Spinal cord (tissue), 10 donors: ENCODE measurements around the gene DUS4L. TPM values are rescaled to one million over a fixed set of nuclear protein-coding genes. Genes with fewer than 3 reads are reported as not detected.

Experiments
- DNase-seq, 6 donors: peaks; one replicate each; pipeline versions ENCODE4 v3.0.0 to v3.0.0-alpha.2; 2013 to 2015; ENCODE audit warnings: low spot score in 6 of 6, low read depth in 4 of 6
- H3K27ac ChIP-seq: one replicate; pipeline ENCODE4 v1.5.1; 2013; ENCODE audit warnings: low read depth, low read length, control low read depth
- H3K27me3 ChIP-seq: one replicate; pipeline ENCODE4 v1.6.1; 2013; ENCODE audit warnings: low read length; ENCODE audit not compliant: control insufficient read depth, insufficient read depth
- H3K36me3 ChIP-seq: one replicate; pipeline ENCODE4 v1.6.1; 2013; ENCODE audit warnings: low read length; ENCODE audit not compliant: control insufficient read depth, insufficient read depth
- H3K4me1 ChIP-seq: one replicate; pipeline ENCODE4 v1.6.1; 2013; ENCODE audit warnings: low read length; ENCODE audit not compliant: control insufficient read depth, insufficient read depth
- H3K4me3 ChIP-seq: one replicate; pipeline ENCODE4 v1.5.1; 2013; ENCODE audit warnings: low read depth, low read length, control low read depth
- H3K9me3 ChIP-seq: one replicate; pipeline ENCODE4 v1.6.1; 2013; ENCODE audit warnings: low read length; ENCODE audit not compliant: control insufficient read depth, insufficient read depth
- WGBS: methylation state at CpG from one replicate; pipeline ENCODE4 v1.1.5; 2013; ENCODE audit warnings: missing lambda C conversion rate; ENCODE audit not compliant: insufficient coverage; 5-methylcytosine and 5-hydroxymethylcytosine counted together
- polyA plus RNA-seq, 2 donors: library from polyadenylated mRNA; unstranded; fragments of 120-200 nt; gene quantifications; one replicate each; pipeline ENCODE4 v1.2.1, GENCODE V29; 2013; ENCODE audit not compliant: insufficient read length in 2 of 2
- total RNA-seq, 2 donors: library from RNA; depleted of rRNA in 1 of 2; stranded (reverse); fragments of 120-200 nt in 1 of 2; fragments of >200 nt in 1 of 2; gene quantifications; one replicate each; pipeline versions ENCODE4 v1.2.3 to v1.2.4, GENCODE V29; 2013 to 2014
- donor health status: healthy.

The DUS4L gene
- total and polyA plus RNA-seq, 4 donors, result 11.1 to 16.3 (median 15.5) TPM

DNA sequence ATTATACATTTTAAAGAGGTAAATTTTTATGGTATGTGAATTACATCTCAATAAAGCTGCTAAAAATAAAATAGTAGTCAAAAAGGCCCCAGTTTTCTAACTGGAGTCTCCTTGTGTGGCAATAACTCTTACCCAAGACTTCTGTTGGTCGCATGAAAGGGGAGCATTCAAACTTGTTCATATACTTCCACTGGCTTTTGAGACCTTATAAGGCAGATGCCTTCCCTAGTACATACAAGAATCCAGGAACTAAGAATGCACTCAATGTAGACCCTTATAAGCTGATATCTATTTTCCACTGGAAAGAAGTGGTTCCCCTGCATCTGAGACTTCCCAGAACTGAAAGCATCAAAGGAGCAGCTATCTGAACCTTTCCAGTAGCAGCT is 29.2 kb downstream of the DUS4L start:
- 91% methylated on average over 1 of the region's 1 CpG for WGBS
- DNase-seq, result no peak
- Histone ChIP-seq H3K27me3 (no peaks in the 10 kb centered on the region), H3K4me3 (no peak overlapping the region), H3K4me1 (no peaks in the 10 kb centered on the region), H3K36me3 (peaks cover 3% of the 10 kb centered on the region), H3K9me3 (no peaks in the 10 kb centered on the region), H3K27ac (no peak overlapping the region)

DNA sequence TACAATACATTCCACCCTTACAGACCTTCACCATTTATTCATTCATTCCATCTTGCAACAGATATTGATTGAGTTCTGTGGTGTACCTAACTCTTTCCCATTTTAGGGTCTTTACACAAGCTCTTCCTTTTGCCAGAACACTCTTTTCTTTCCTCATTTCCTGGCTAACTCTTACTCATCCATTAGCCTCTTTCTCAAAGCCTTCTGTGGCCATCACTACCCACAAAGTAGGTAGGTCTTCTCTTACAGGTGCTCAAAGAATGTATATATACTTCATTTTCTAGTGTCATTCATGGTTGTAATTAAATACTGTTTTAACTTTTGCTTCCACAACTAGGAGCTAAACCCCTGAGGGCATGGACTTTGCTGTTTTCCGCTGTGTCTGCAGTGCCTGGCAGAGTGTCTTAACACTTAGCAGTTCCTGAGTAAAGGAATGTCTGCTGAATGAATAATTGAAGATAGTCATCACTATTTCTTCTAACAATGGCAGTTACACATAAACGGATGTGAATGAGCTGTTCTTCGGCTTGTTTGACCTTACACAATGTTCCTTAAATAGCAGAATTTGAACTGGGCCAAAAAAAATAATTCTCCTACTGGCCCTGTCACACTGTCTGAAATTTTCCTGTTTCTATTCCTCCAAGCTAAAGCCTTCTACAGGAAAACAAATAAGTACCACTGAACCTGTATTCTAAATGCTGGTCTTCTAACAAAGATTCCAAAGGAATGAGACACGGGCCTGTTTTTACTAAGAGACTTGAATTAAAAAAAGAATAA is 31.4 kb downstream of the DUS4L start:
- H3K27ac ChIP-seq, result no peak overlapping the region
- no peaks in the 10 kb centered on the region for H3K4me1 ChIP-seq
- H3K27me3 ChIP-seq, result no peaks in the 10 kb centered on the region
- no peaks in the 10 kb centered on the region for H3K9me3 ChIP-seq
- peak in 1 of 6 donors; percentile 20 for DNase-seq
- 33% methylated on average over 1 of the region's 4 CpGs for WGBS
- peaks cover 3% of the 10 kb centered on the region for H3K36me3 ChIP-seq
- H3K4me3 ChIP-seq, result no peak overlapping the region

DNA sequence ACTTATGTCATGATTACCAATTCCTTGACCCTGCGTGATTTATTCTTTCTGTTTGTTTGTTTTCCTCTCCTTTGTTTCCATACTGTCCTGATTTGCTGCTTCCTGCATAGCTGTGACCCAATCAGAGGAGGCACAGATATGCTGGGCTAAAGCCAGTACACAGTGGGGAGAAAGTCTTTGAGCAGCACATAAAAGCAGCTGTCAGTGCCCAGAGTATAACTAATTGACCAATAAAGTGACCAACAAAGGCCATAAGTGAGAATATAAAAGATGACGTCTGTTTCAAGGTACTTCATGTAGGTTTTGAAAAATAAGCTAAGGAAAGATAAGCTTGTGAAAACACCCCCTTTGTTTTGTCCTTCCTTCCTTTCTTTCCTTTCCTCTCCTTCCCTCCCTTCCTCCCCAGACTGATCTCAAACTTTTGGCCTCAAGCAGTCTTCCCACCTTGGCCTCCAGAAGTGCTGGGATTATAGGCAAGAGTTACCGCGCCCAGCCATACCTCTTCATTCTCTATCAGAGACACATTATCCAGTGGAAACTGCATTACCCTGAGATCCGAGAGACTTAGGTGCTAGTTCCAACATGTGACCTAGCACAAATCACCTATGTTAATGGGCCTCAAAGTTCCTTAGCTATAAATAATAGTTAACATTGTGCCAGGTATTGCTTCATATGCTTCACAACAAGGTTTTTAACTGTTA is 33.3 kb downstream of the DUS4L start:
- peaks cover 3% of the 10 kb centered on the region for H3K36me3 ChIP-seq
- no CpG with 5 or more reads among the region's 5 CpGs for WGBS
- no peak overlapping the region for H3K27ac ChIP-seq
- H3K4me1 ChIP-seq, result no peaks in the 10 kb centered on the region
- peak in 2 of 6 donors; percentile 10 to 16 for DNase-seq
- no peak overlapping the region for H3K4me3 ChIP-seq
- H3K27me3 ChIP-seq, result no peaks in the 10 kb centered on the region
- H3K9me3 ChIP-seq, result no peaks in the 10 kb centered on the region

DNA sequence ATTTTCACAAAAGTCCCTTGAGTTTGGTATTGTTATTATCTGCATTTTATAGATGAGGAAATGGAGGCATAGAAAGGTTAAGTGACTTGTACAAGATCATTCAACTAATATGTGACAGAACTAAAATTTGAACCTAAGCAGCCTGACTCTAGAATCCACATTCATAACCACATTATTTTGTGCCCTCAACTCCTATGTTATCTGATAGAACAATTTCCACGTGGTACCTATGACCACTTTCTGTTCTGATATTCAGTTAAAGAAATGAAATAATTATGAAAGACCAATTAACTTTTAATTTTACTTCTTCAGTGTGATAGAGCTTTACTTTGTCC is 33.8 kb downstream of the DUS4L start:
- Histone ChIP-seq H3K9me3 (no peaks in the 10 kb centered on the region), H3K36me3 (peaks cover 3% of the 10 kb centered on the region), H3K4me1 (no peaks in the 10 kb centered on the region), H3K4me3 (no peak overlapping the region), H3K27ac (no peak overlapping the region), H3K27me3 (no peaks in the 10 kb centered on the region)
- no peak for DNase-seq
- WGBS, result no CpG with 5 or more reads among the region's 1 CpG

DNA sequence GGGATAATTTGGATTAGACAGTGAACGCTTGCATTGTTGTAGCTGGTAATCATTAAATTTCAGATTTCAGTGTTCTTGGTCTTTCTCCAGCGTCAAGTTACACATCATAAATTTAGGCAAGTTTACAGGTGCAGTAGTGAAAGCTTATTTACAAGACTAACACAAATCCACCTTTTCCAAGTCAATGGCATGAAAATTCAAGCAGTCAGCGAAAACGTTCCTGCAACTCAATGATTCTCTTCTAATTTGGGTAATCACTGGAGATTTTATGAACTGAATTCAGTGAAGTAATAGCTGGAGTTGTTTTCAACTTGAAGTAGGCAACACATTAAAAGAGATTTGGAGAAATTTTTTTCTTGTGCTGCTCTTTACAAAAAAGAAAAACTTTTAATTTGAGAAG is 34.2 kb downstream of the DUS4L start:
- Histone ChIP-seq H3K36me3 (peaks cover 3% of the 10 kb centered on the region), H3K4me1 (no peaks in the 10 kb centered on the region), H3K27me3 (no peaks in the 10 kb centered on the region), H3K27ac (no peak overlapping the region), H3K4me3 (no peak overlapping the region), H3K9me3 (no peaks in the 10 kb centered on the region)
- WGBS, result no CpG with 5 or more reads among the region's 4 CpGs
- no peak for DNase-seq

GRCh38 chr7:107599262-107599661 is 35.5 kb downstream of the DUS4L start:
- H3K9me3 ChIP-seq, result no peaks in the 10 kb centered on the region
- H3K4me3 ChIP-seq, result no peak overlapping the region
- H3K36me3 ChIP-seq, result peaks cover 3% of the 10 kb centered on the region
- WGBS, result no CpG with 5 or more reads among the region's 1 CpG
- no peak overlapping the region for H3K27ac ChIP-seq
- no peaks in the 10 kb centered on the region for H3K4me1 ChIP-seq
- DNase-seq, result no peak
- no peaks in the 10 kb centered on the region for H3K27me3 ChIP-seq

DNA sequence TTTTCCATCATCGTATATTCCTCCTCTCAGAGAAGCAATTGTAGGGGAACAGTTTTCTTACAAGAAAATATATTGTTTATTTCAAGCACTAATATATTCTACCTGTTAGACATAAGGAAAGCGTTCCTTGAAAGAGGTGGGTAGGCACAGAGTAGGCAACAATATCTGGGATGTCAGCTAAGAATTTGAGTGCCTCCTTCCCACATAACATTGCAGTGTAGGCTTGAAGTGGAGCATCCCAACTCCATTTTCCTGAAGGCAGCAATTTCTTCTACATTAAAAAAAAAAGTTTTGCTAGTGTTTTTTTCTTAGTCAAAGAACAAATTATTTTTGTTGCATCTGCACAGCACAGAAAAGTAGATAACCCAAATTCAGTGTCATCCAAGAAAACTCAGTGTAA is 37.0 kb downstream of the DUS4L start:
- Histone ChIP-seq H3K27ac (no peak overlapping the region), H3K9me3 (no peaks in the 10 kb centered on the region), H3K36me3 (no peaks in the 10 kb centered on the region), H3K27me3 (no peaks in the 10 kb centered on the region), H3K4me3 (no peak overlapping the region), H3K4me1 (no peaks in the 10 kb centered on the region)
- no CpG with 5 or more reads among the region's 2 CpGs for WGBS
- DNase-seq, result no peak

DNA sequence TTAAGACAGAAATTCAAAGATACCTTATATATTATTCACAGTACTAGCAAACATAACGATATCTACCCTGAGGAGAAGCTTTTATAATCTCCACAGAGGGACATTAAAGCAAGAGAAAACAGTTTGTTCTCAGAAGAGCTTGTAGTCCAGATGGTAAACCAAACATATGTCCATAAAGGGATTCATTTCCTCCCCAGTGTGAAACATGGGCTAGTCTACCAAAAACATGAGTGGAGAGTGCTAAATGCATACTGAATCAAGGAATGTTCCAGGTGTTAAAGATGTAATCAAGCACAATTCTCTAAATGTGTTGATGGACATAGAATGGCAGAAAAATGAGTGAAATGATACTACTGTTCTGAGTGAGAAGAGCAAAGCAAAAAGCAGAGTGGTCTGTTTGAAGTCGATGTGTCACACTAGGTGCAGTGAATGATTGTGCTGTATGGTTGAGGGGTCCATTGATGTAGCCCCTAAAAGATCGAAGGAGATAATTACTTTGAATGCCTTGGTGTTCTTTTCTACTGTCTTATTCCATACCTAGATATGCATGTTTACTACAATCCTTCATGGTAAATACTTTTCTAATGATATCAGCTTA is 41.5 kb downstream of the DUS4L start:
- peak in 2 of 6 donors; percentile 55 to 75 for DNase-seq

GRCh38 chr7:107606303-107606702 is 42.5 kb downstream of the DUS4L start:
- Histone ChIP-seq H3K36me3 (no peaks in the 10 kb centered on the region), H3K27me3 (no peaks in the 10 kb centered on the region), H3K9me3 (no peaks in the 10 kb centered on the region), H3K4me1 (no peaks in the 10 kb centered on the region), H3K27ac (no peak overlapping the region), H3K4me3 (no peak overlapping the region)
- DNase-seq, result no peak
- WGBS, result no CpG with 5 or more reads among the region's 1 CpG

More for the DNA sequence above, 41.5 kb downstream of the DUS4L start:
- Histone ChIP-seq H3K36me3 (no peaks in the 10 kb centered on the region), H3K27ac (no peak overlapping the region), H3K4me3 (no peak overlapping the region), H3K9me3 (no peaks in the 10 kb centered on the region), H3K4me1 (no peaks in the 10 kb centered on the region), H3K27me3 (no peaks in the 10 kb centered on the region)
- WGBS, result 100% methylated on average over 1 of the region's 3 CpGs
